H1 (cell line): Measurements from ENCODE around the gene SRGAP2. TPM values are rescaled to one million over a fixed set of nuclear protein-coding genes. Genes with fewer than 3 reads are reported as not detected.
"Not testable (repeated sequence)": the region's sequence is repeated elsewhere in the genome, so short reads cannot be mapped to it uniquely, and the experiment has no call there.

Experiments
- CTCF ChIA-PET: fragments of 300-600 bp; sonication (Branson Sonifier 250); formaldehyde crosslinking; loops from one replicate; lab custom pipeline; 2021; ENCODE audit not compliant: partially characterized antibody; lab: Charles Lee
- POLR2A ChIA-PET: fragments of 300-600 bp; sonication (Branson Sonifier 250); formaldehyde crosslinking; loops from one replicate; lab custom pipeline; 2021; ENCODE audit warnings: inconsistent platforms; ENCODE audit not compliant: partially characterized antibody; lab: Charles Lee
- DNase-seq, 2 experiments: peaks; one replicate each; pipeline versions ENCODE4 v3.0.0 to v3.0.0-alpha.2; 2010 to 2022; ENCODE audit warnings: low spot score in 2 of 2, low read depth in 1 of 2, mixed read lengths in 1 of 2
- FAIRE-seq: peaks from 2 replicates; lab custom pipeline; 2011; peaks lifted over from hg19 to GRCh38; lab: Jason Lieb, UNC
- H2AFZ ChIP-seq: 2 replicates; pipeline ENCODE4 v1.8.1; 2012; ENCODE audit warnings: low read length, inconsistent platforms
- H2AK5ac ChIP-seq: 2 replicates; pipeline ENCODE4 v1.6.1; 2013; ENCODE audit warnings: low read depth, low read length
- H2BK120ac ChIP-seq: replicated peaks from 2 replicates; pipeline ENCODE3; 2013; ENCODE audit warnings: low read depth, low read length, inconsistent platforms
- H2BK12ac ChIP-seq: 2 replicates; pipeline ENCODE4 v1.6.1; 2013; ENCODE audit warnings: low read depth, low read length
- H2BK15ac ChIP-seq: 2 replicates; pipeline ENCODE4 v1.6.1; 2013; ENCODE audit warnings: low read length
- H2BK20ac ChIP-seq: 2 replicates; pipeline ENCODE4 v1.6.1; 2013; ENCODE audit warnings: low read length
- H2BK5ac ChIP-seq: 2 replicates; pipeline ENCODE4 v1.6.1; 2013; ENCODE audit warnings: low read depth, low read length
- H3K14ac ChIP-seq: 2 replicates; pipeline ENCODE4 v1.6.1; 2013; ENCODE audit warnings: inconsistent platforms; ENCODE audit not compliant: insufficient read length
- H3K18ac ChIP-seq: 2 replicates; pipeline ENCODE4 v1.6.1; 2013; ENCODE audit warnings: low read length; ENCODE audit errors: extremely low read depth
- H3K23ac ChIP-seq: 2 replicates; pipeline ENCODE4 v1.6.1; 2013; ENCODE audit warnings: inconsistent platforms; ENCODE audit not compliant: insufficient read length
- H3K23me2 ChIP-seq: 2 replicates; pipeline ENCODE4 v1.6.1; 2013; ENCODE audit warnings: low read depth, low read length
- H3K27ac ChIP-seq: 2 replicates; pipeline ENCODE4 v1.6.1; 2011; ENCODE audit warnings: low read depth, low read length, inconsistent platforms
- H3K27me3 ChIP-seq, 4 experiments: replicated peaks in 1 of 4; 1 replicate in 1 of 4; 2 replicates in 3 of 4; pipeline versions ENCODE4 v1.6.1 to v1.8.1; 2011 to 2013; ENCODE audit warnings: low read length in 3 of 4, mild to moderate bottlenecking in 3 of 4, inconsistent platforms in 2 of 4, mixed read lengths in 2 of 4, moderate library complexity in 1 of 4; ENCODE audit not compliant: control insufficient read depth in 3 of 4, insufficient read depth in 3 of 4; ENCODE audit errors: extremely low read depth in 1 of 4
- H3K36me3 ChIP-seq, 4 experiments: 2 replicates each; pipeline versions ENCODE4 v1.6.1 to v1.8.1; 2011 to 2013; ENCODE audit warnings: mild to moderate bottlenecking in 4 of 4, low read length in 3 of 4, moderate library complexity in 2 of 4, control low read depth in 1 of 4, inconsistent platforms in 1 of 4; ENCODE audit not compliant: insufficient read depth in 4 of 4, control insufficient read depth in 2 of 4
- H3K4ac ChIP-seq: replicated peaks from 2 replicates; pipeline ENCODE3; 2013; ENCODE audit warnings: low read length, low read depth, mixed read lengths, inconsistent platforms; ENCODE audit not compliant: insufficient read length
- H3K4me1 ChIP-seq, 4 experiments: replicated peaks in 1 of 4; 1 replicate in 1 of 4; 2 replicates in 3 of 4; pipeline versions ENCODE4 v1.6.1 to v1.8.1; 2011 to 2013; ENCODE audit warnings: low read length in 3 of 4, inconsistent platforms in 2 of 4, mixed read lengths in 1 of 4; ENCODE audit not compliant: insufficient read depth in 4 of 4, control insufficient read depth in 3 of 4
- H3K4me2 ChIP-seq, 2 experiments: 2 replicates each; pipeline versions ENCODE4 v1.6.1 to v1.8.1; 2011 to 2013; ENCODE audit warnings: low read depth in 2 of 2, low read length in 2 of 2, control low read depth in 1 of 2, inconsistent platforms in 1 of 2, mild to moderate bottlenecking in 1 of 2; ENCODE audit not compliant: insufficient read depth in 1 of 2
- H3K4me3 ChIP-seq, 4 experiments: fragments of 200-600, 300-600 bp in 1 of 4; sonication (generic), shearing (Covaris generic), sonication (Bioruptor Twin) in 1 of 4; 2 replicates each; pipeline versions ENCODE4 v1.5.1 to v1.8.1; 2011 to 2016; ENCODE audit warnings: low read length in 4 of 4, low read depth in 3 of 4, control low read depth in 2 of 4, inconsistent platforms in 2 of 4, mild to moderate bottlenecking in 2 of 4, mixed read lengths in 1 of 4, moderate library complexity in 1 of 4; ENCODE audit not compliant: insufficient read depth in 2 of 4; ENCODE audit errors: extremely low read depth in 1 of 4
- H3K56ac ChIP-seq: replicated peaks from 2 replicates; pipeline ENCODE3; 2013; ENCODE audit warnings: low read depth, mild to moderate bottlenecking, mixed read lengths, low read length, inconsistent platforms; ENCODE audit not compliant: insufficient read length
- H3K79me1 ChIP-seq: 2 replicates; pipeline ENCODE4 v1.6.1; 2013; ENCODE audit warnings: low read depth, low read length, control low read depth
- H3K79me2 ChIP-seq, 2 experiments: 2 replicates each; pipeline versions ENCODE4 v1.6.1 to v1.8.1; 2012 to 2013; ENCODE audit warnings: low read length in 2 of 2, mild to moderate bottlenecking in 2 of 2, inconsistent platforms in 1 of 2; ENCODE audit not compliant: insufficient read depth in 2 of 2, control insufficient read depth in 1 of 2
- H3K9ac ChIP-seq, 4 experiments: replicated peaks in 1 of 4; 1 replicate in 1 of 4; 2 replicates in 3 of 4; pipeline versions ENCODE4 v1.6.1 to v1.8.1; 2011 to 2013; ENCODE audit warnings: low read depth in 3 of 4, low read length in 3 of 4, control low read depth in 2 of 4, mild to moderate bottlenecking in 2 of 4, moderate library complexity in 2 of 4, inconsistent platforms in 1 of 4; ENCODE audit errors: extremely low read depth in 1 of 4
- H3K9me3 ChIP-seq, 2 experiments: 2 replicates each; pipeline versions ENCODE4 v1.6.1 to v1.8.1; 2012 to 2013; ENCODE audit warnings: mild to moderate bottlenecking in 2 of 2, moderate library complexity in 2 of 2, control low read depth in 1 of 2, inconsistent platforms in 1 of 2, low read depth in 1 of 2, low read length in 1 of 2, mixed read lengths in 1 of 2; ENCODE audit not compliant: insufficient read depth in 2 of 2
- H4K20me1 ChIP-seq, 2 experiments: replicated peaks in 1 of 2; 2 replicates each; pipeline versions ENCODE3 to v1.8.1; 2011 to 2013; ENCODE audit warnings: inconsistent platforms in 2 of 2, low read length in 2 of 2, mild to moderate bottlenecking in 1 of 2; ENCODE audit not compliant: insufficient read depth in 2 of 2, control insufficient read depth in 1 of 2
- H4K5ac ChIP-seq: 2 replicates; pipeline ENCODE4 v1.6.1; 2013; ENCODE audit warnings: low read length, low read depth, mixed read lengths, inconsistent platforms; ENCODE audit not compliant: insufficient read length
- H4K8ac ChIP-seq: 2 replicates; pipeline ENCODE4 v1.8.0; 2013; ENCODE audit warnings: mild to moderate bottlenecking, moderate library complexity, low read length, inconsistent platforms; ENCODE audit not compliant: insufficient read depth; ENCODE audit errors: extremely low read depth
- H4K91ac ChIP-seq: replicated peaks from 2 replicates; pipeline ENCODE3; 2013; ENCODE audit warnings: low read length, mixed read lengths, inconsistent platforms; ENCODE audit not compliant: insufficient read length
- WGBS, 2 experiments: shearing (Covaris generic) in 1 of 2; methylation state at CpG; one replicate each; pipeline versions ENCODE4 v1.1.6 to v1.1.7; 2013 to 2015; ENCODE audit warnings: low lambda C conversion rate in 2 of 2, mixed read lengths in 2 of 2, inconsistent platforms in 1 of 2, low coverage in 1 of 2, missing lambda C conversion rate in 1 of 2; ENCODE audit not compliant: insufficient replicate concordance in 2 of 2, insufficient coverage in 1 of 2, insufficient read length in 1 of 2; ENCODE audit errors: extremely low coverage in 1 of 2, missing lambda C conversion rate in 1 of 2; 5-methylcytosine and 5-hydroxymethylcytosine counted together
- polyA plus RNA-seq, 7 experiments: library from polyadenylated mRNA; depleted of rRNA in 3 of 7; stranded (reverse) in 5 of 7; unstranded in 2 of 7; fragments of >200 nt in 5 of 7; fragments of 200-250 nt in 2 of 7; gene quantifications; 1 replicate in 5 of 7; 2 replicates in 1 of 7; 4 replicates in 1 of 7; pipeline versions ENCODE4 v1.2.1 to v1.2.3, GENCODE V29; 2011 to 2013; ENCODE audit warnings: missing spikeins in 2 of 7, mixed read lengths in 2 of 7
- total RNA-seq: library from RNA; stranded (reverse); fragmentation: NEBNext Ultra II Directional; extraction: Animal tissue kit (Norgen Biotek cat#: 25700); gene quantifications from 2 replicates; pipeline ENCODE4 v1.2.1, GENCODE V29; 2021

SRGAP2 gene
- total and polyA plus RNA-seq, 2 of the 8 experiments (the other 6 are each of a cell fraction or from before 2014, with no cell fraction given), result 10.8 to 54.0 TPM

- H3K9me3 ChIP-seq, CTCF ChIA-PET, H2BK5ac ChIP-seq, H3K14ac ChIP-seq, H2BK120ac ChIP-seq, H3K79me1 ChIP-seq, H3K23me2 ChIP-seq, H4K5ac ChIP-seq, H3K4ac ChIP-seq, FAIRE-seq, H2AK5ac ChIP-seq, POLR2A ChIA-PET, H3K23ac ChIP-seq, H3K36me3 ChIP-seq, DNase-seq, H4K20me1 ChIP-seq, H2AFZ ChIP-seq, H4K8ac ChIP-seq, H3K27me3 ChIP-seq, H3K56ac ChIP-seq, H3K4me1 ChIP-seq, H3K79me2 ChIP-seq, H3K4me2 ChIP-seq, H3K27ac ChIP-seq, H4K91ac ChIP-seq, H2BK20ac ChIP-seq, H2BK15ac ChIP-seq, H3K18ac ChIP-seq, H3K9ac ChIP-seq, H2BK12ac ChIP-seq, H3K4me3 ChIP-seq: not testable (repeated sequence)
- WGBS, 2 experiments, result 85% methylated on average over 9 of the region's 9 CpGs; no CpG with 5 or more reads in 1 of the 2 experiments
These were observed 25.0 kb upstream of the SRGAP2 start for GRCh38 chr1:206178061-206178989.

GRCh38 chr1:206179666-206180065, 23.7 kb upstream of the SRGAP2 start:
- H3K36me3 ChIP-seq, H2BK12ac ChIP-seq, H2BK5ac ChIP-seq, H2AK5ac ChIP-seq, H3K4me1 ChIP-seq, H3K23ac ChIP-seq, H3K18ac ChIP-seq, H2BK15ac ChIP-seq, DNase-seq, H2BK20ac ChIP-seq, POLR2A ChIA-PET, H3K14ac ChIP-seq, FAIRE-seq, H3K27ac ChIP-seq, H4K20me1 ChIP-seq, H3K9me3 ChIP-seq, CTCF ChIA-PET, H3K56ac ChIP-seq, H3K23me2 ChIP-seq, H3K79me1 ChIP-seq, H4K91ac ChIP-seq, H3K79me2 ChIP-seq, H3K9ac ChIP-seq, H2BK120ac ChIP-seq, H3K4me2 ChIP-seq, H4K5ac ChIP-seq, H3K4me3 ChIP-seq, H3K4ac ChIP-seq, H3K27me3 ChIP-seq, H4K8ac ChIP-seq, H2AFZ ChIP-seq: not testable (repeated sequence)
